ENCODE results near the gene SLC1A2. TPM values are rescaled to one million over a fixed set of nuclear protein-coding genes. Genes with fewer than 3 reads are reported as not detected.

SLC1A2 gene
- total and polyA plus RNA-seq, 2 donors (not counting 1 experiment from before 2014, with no cell fraction given) = 1.2 to 7.6 TPM

GRCh38 chr11:35313066-35313759 is 106.1 kb downstream of the SLC1A2 start:
- H3K9me3 ChIP-seq (ENCODE audit: control insufficient read depth, insufficient read depth, low read depth, low read length) = no peaks in the 10 kb centered on the region

GRCh38 chr11:35311331-35311730 is 108.0 kb downstream of the SLC1A2 start:
- Histone ChIP-seq H4K20me1 (ENCODE audit: control insufficient read depth, extremely low read depth, insufficient read depth, low read length) (no peaks in the 10 kb centered on the region), H3K4me3 (replicated peaks in 1 of 4; ENCODE audit: control extremely low read depth in 1 of 4, insufficient read depth in 1 of 4, low read depth in 3 of 4, low read length in 4 of 4) (no peak overlapping the region), H2AFZ (ENCODE audit: low read length) (no peak overlapping the region), H3K79me2 (ENCODE audit: control insufficient read depth, insufficient read depth, low read length) (no peaks in the 10 kb centered on the region), H3K9ac (ENCODE audit: insufficient read depth, low read length) (no peak overlapping the region), H3K4me1 (ENCODE audit: control insufficient read depth, extremely low read depth, insufficient read depth, low read length) (no peaks in the 10 kb centered on the region), H3K27me3 (ENCODE audit: control insufficient read depth, insufficient read depth, low read length) (no peaks in the 10 kb centered on the region), H3K36me3 (ENCODE audit: control insufficient read depth, insufficient read depth, low read length) (no peaks in the 10 kb centered on the region), H3K4me2 (ENCODE audit: extremely low read depth, insufficient read depth, low read length) (no peak overlapping the region), H3K9me3 (ENCODE audit: control insufficient read depth, insufficient read depth, low read depth, low read length) (no peaks in the 10 kb centered on the region), H3K27ac (ENCODE audit: insufficient read depth, low read length) (no peak overlapping the region)
- no peak for DNase-seq (ENCODE audit: low read depth in 2 of 2)
- TF ChIP-seq EZH2 (IDR thresholded peaks at IDR 0.05; ENCODE audit: low read length, missing control alignments) = no peak
- no peak for TF ChIP-seq CTCF (conservative IDR thresholded peaks at IDR 0.05 in 1 of 2, IDR thresholded peaks at IDR 0.05 in 1 of 2; ENCODE audit: low read depth in 1 of 2, low read length in 2 of 2)

More at GRCh38 chr11:35313066-35313759, 106.1 kb downstream of the SLC1A2 start:
- Histone ChIP-seq H2AFZ (ENCODE audit: low read length) (no peak overlapping the region), H3K36me3 (ENCODE audit: control insufficient read depth, insufficient read depth, low read length) (no peaks in the 10 kb centered on the region), H3K27ac (ENCODE audit: insufficient read depth, low read length) (no peak overlapping the region), H3K27me3 (ENCODE audit: control insufficient read depth, insufficient read depth, low read length) (no peaks in the 10 kb centered on the region), H4K20me1 (ENCODE audit: control insufficient read depth, extremely low read depth, insufficient read depth, low read length) (no peaks in the 10 kb centered on the region), H3K9ac (ENCODE audit: insufficient read depth, low read length) (no peak overlapping the region), H3K4me1 (ENCODE audit: control insufficient read depth, extremely low read depth, insufficient read depth, low read length) (no peaks in the 10 kb centered on the region), H3K4me2 (ENCODE audit: extremely low read depth, insufficient read depth, low read length) (no peak overlapping the region), H3K4me3 (replicated peaks in 1 of 4; ENCODE audit: control extremely low read depth in 1 of 4, insufficient read depth in 1 of 4, low read depth in 3 of 4, low read length in 4 of 4) (no peak overlapping the region), H3K79me2 (ENCODE audit: control insufficient read depth, insufficient read depth, low read length) (no peaks in the 10 kb centered on the region)
- no peak for TF ChIP-seq EZH2 (IDR thresholded peaks at IDR 0.05; ENCODE audit: low read length, missing control alignments)
- no peak for TF ChIP-seq CTCF (conservative IDR thresholded peaks at IDR 0.05 in 1 of 2, IDR thresholded peaks at IDR 0.05 in 1 of 2; ENCODE audit: low read depth in 1 of 2, low read length in 2 of 2)
- no peak for DNase-seq (ENCODE audit: low read depth in 2 of 2)

GRCh38 chr11:35308157-35308556 is 111.2 kb downstream of the SLC1A2 start:
- no peak for DNase-seq (ENCODE audit: low read depth in 2 of 2)
- no peaks in the 10 kb centered on the region for H3K79me2 ChIP-seq (ENCODE audit: control insufficient read depth, insufficient read depth, low read length)

More at GRCh38 chr11:35308157-35308556, 111.2 kb downstream of the SLC1A2 start:
- Histone ChIP-seq H3K27me3 (ENCODE audit: control insufficient read depth, insufficient read depth, low read length) (no peaks in the 10 kb centered on the region), H3K4me3 (replicated peaks in 1 of 4; ENCODE audit: control extremely low read depth in 1 of 4, insufficient read depth in 1 of 4, low read depth in 3 of 4, low read length in 4 of 4) (no peak overlapping the region), H3K9me3 (ENCODE audit: control insufficient read depth, insufficient read depth, low read depth, low read length) (no peaks in the 10 kb centered on the region), H2AFZ (ENCODE audit: low read length) (no peak overlapping the region), H3K4me1 (ENCODE audit: control insufficient read depth, extremely low read depth, insufficient read depth, low read length) (peaks cover 13% of the 10 kb centered on the region), H3K27ac (ENCODE audit: insufficient read depth, low read length) (no peak overlapping the region), H3K36me3 (ENCODE audit: control insufficient read depth, insufficient read depth, low read length) (no peaks in the 10 kb centered on the region), H4K20me1 (ENCODE audit: control insufficient read depth, extremely low read depth, insufficient read depth, low read length) (no peaks in the 10 kb centered on the region), H3K4me2 (ENCODE audit: extremely low read depth, insufficient read depth, low read length) (no peak overlapping the region), H3K9ac (ENCODE audit: insufficient read depth, low read length) (no peak overlapping the region)
- TF ChIP-seq CTCF (conservative IDR thresholded peaks at IDR 0.05 in 1 of 2, IDR thresholded peaks at IDR 0.05 in 1 of 2; ENCODE audit: low read depth in 1 of 2, low read length in 2 of 2) (no peak), EZH2 (IDR thresholded peaks at IDR 0.05; ENCODE audit: low read length, missing control alignments) (no peak)
